Smooth muscle cell (in vitro differentiated cells): ENCODE measurements around the gene TGM1. TPM values are rescaled to one million over a fixed set of nuclear protein-coding genes. Genes with fewer than 3 reads are reported as not detected.

Experiments
- DNase-seq: peaks from one replicate; lab custom pipeline; 2025; ENCODE audit not compliant: unreplicated experiment; lab: John Stamatoyannopoulos, UW
- H2AFZ ChIP-seq: fragments of 200-600 bp; sonication (generic); 2 replicates; pipeline ENCODE4 v1.6.0; 2016; ENCODE audit warnings: antibody characterized with exemption, low read depth, mild to moderate bottlenecking
- H3F3A ChIP-seq: fragments of 200-600 bp; sonication (generic); 2 replicates; pipeline ENCODE4 v1.6.0; 2017; ENCODE audit warnings: antibody characterized with exemption, low read depth
- H3K27ac ChIP-seq: fragments of 200-600 bp; sonication (generic); 2 replicates; pipeline ENCODE4 v1.5.1; 2016; ENCODE audit warnings: low read depth, mild to moderate bottlenecking
- H3K27me3 ChIP-seq: fragments of 200-600 bp; sonication (generic); 2 replicates; pipeline ENCODE4 v1.6.1; 2016; ENCODE audit warnings: low read depth, mild to moderate bottlenecking
- H3K36me3 ChIP-seq: fragments of 200-600 bp; sonication (generic); 2 replicates; pipeline ENCODE4 v1.5.1; 2016; ENCODE audit warnings: low read depth
- H3K4me1 ChIP-seq: fragments of 200-600 bp; sonication (generic); 2 replicates; pipeline ENCODE4 v1.5.1; 2016; ENCODE audit warnings: low read depth
- H3K4me2 ChIP-seq: fragments of 200-600 bp; sonication (generic); 2 replicates; pipeline ENCODE4 v1.6.0; 2016; ENCODE audit warnings: mild to moderate bottlenecking
- H3K4me3 ChIP-seq: fragments of 200-600 bp; sonication (generic); 2 replicates; pipeline ENCODE4 v1.5.1; 2016; ENCODE audit warnings: mild to moderate bottlenecking
- H3K79me2 ChIP-seq: fragments of 200-600 bp; sonication (generic); 2 replicates; pipeline ENCODE4 v1.6.0; 2016; ENCODE audit warnings: low read depth, mild to moderate bottlenecking
- H3K9ac ChIP-seq: fragments of 200-600 bp; sonication (generic); 2 replicates; pipeline ENCODE4 v1.6.0; 2016; ENCODE audit warnings: low read depth
- H3K9me3 ChIP-seq: fragments of 200-600 bp; sonication (generic); replicated peaks from 2 replicates; pipeline ENCODE4 v1.5.1; 2016; ENCODE audit warnings: low read depth
- H4K20me1 ChIP-seq: fragments of 200-600 bp; sonication (generic); 2 replicates; pipeline ENCODE4 v1.6.0; 2016; ENCODE audit warnings: low read depth
- WGBS: methylation state at CpG from one replicate; pipeline ENCODE4 v1.1.7; 2016; ENCODE audit warnings: low lambda C conversion rate; 5-methylcytosine and 5-hydroxymethylcytosine counted together
- polyA plus RNA-seq: library from polyadenylated mRNA; unstranded; fragments of >200 nt; fragmentation: Nextera tagmentation; extraction: Ambion mirVana; gene quantifications from 2 replicates; pipeline ENCODE4 v1.2.1, GENCODE V29; 2016
- total RNA-seq: library from RNA; depleted of rRNA; stranded (reverse); fragments of >200 nt; gene quantifications from 2 replicates; pipeline ENCODE4 v1.2.3, GENCODE V29; 2014
- TF ChIP-seq, protein P1 (sequence below): fragments of 200-600 bp; sonication (generic); IDR thresholded peaks from 2 replicates; pipeline ENCODE4 v1.5.1; 2017; ENCODE audit warnings: borderline replicate concordance, mild to moderate bottlenecking, antibody characterized with exemption; ENCODE audit not compliant: insufficient read depth, poor library complexity, severe bottlenecking

TGM1 gene
- total and polyA plus RNA-seq, 2 experiments from 2014 or later, result 1.6 to 13.6 TPM

DNA sequence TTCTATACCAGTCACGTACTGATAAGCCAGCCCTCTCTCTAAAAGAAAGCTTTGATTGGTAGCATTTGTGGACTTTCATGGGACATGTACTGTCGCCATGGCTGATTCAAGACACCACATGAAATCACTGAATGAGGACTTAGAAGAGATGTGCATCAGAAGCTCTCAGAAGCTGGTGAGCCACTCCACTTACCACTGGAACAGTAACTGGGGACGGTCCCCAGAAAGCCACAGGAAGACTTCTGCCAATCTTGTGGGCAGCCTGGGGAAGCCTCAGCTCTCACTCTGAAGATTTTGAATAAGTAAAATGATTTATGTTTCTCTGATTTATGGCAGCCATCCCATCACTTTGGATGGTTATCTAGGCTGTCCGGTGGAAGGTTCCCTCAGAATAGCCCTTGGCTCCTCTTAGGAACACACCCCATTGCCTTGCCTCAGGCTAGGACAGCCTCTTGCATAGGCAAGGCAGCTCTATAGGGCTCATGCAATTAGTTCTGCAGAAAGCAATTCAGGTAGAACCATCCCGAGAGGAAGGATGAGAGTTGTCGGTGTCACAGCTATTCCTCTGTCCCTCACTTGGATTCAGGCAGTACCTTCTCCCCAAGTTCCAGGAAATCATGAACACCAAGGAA lies 26.8 kb upstream of the TGM1 start:
- Histone ChIP-seq H3K4me1 (no peaks in the 10 kb centered on the region), H3K27me3 (no peaks in the 10 kb centered on the region), H4K20me1 (no peaks in the 10 kb centered on the region), H2AFZ (no peak overlapping the region), H3F3A (no peaks in the 10 kb centered on the region), H3K36me3 (no peaks in the 10 kb centered on the region), H3K4me3 (no peak overlapping the region), H3K27ac (no peak overlapping the region), H3K4me2 (no peak overlapping the region), H3K9me3 (no peaks in the 10 kb centered on the region), H3K9ac (no peak overlapping the region), H3K79me2 (no peaks in the 10 kb centered on the region)
- WGBS, result 95% methylated on average over 6 of the region's 6 CpGs
- TF ChIP-seq, protein P1, sequence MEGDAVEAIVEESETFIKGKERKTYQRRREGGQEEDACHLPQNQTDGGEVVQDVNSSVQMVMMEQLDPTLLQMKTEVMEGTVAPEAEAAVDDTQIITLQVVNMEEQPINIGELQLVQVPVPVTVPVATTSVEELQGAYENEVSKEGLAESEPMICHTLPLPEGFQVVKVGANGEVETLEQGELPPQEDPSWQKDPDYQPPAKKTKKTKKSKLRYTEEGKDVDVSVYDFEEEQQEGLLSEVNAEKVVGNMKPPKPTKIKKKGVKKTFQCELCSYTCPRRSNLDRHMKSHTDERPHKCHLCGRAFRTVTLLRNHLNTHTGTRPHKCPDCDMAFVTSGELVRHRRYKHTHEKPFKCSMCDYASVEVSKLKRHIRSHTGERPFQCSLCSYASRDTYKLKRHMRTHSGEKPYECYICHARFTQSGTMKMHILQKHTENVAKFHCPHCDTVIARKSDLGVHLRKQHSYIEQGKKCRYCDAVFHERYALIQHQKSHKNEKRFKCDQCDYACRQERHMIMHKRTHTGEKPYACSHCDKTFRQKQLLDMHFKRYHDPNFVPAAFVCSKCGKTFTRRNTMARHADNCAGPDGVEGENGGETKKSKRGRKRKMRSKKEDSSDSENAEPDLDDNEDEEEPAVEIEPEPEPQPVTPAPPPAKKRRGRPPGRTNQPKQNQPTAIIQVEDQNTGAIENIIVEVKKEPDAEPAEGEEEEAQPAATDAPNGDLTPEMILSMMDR, result no peak
- no peak for DNase-seq

DNA sequence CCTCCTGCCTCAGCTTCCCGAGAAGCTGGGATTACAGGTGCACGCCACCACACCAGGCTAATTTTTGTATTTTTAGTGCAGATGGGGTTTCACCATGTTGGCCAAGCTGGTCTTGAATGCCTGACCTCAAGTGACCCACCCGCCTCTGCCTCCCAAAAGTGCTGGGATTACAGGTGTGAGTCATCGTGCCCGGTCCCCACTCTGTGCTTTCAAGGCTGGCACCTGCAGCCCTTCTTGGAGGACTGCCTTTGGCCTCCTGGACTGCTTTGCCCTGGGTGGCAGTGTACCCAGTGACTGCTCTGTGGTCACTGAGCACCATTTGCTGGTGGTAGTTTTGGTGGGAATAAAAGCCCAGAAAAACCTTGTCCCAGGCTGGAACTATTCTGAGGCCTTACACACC lies 24.0 kb upstream of the TGM1 start:
- Histone ChIP-seq H3K79me2 (no peaks in the 10 kb centered on the region), H3K27ac (no peak overlapping the region), H3K36me3 (no peaks in the 10 kb centered on the region), H3K27me3 (no peaks in the 10 kb centered on the region), H3K4me1 (no peaks in the 10 kb centered on the region), H3K9ac (no peak overlapping the region), H3F3A (no peaks in the 10 kb centered on the region), H3K4me3 (no peak overlapping the region), H3K4me2 (no peak overlapping the region), H3K9me3 (no peaks in the 10 kb centered on the region), H4K20me1 (no peaks in the 10 kb centered on the region), H2AFZ (no peak overlapping the region)
- 93% methylated on average over 5 of the region's 5 CpGs for WGBS
- TF ChIP-seq, protein P1, result no peak
- no peak for DNase-seq

DNA sequence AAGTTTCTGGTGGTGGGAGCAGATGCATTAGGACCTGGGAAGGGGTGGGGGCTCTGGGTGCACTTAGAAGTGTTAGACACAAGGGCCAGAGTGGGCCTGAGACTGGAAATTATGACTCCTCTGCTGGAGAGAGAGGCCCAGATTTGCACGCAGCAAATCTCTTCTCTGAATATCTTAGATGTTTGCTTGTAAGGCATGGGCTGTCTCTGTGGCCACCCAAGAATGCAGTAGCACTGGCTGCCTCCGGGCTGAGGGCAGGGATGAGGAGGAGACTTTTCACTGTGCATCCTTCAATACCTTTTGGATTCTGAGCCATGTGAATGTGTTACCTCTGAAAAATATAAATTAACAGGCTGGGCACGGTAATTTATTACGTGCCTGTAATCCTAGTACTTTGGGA lies 22.4 kb upstream of the TGM1 start:
- no peaks in the 10 kb centered on the region for H3K9me3 ChIP-seq
- no peak overlapping the region for H3K4me3 ChIP-seq
- no peak overlapping the region for H3K9ac ChIP-seq
- H3K79me2 ChIP-seq, result no peaks in the 10 kb centered on the region
- 47% methylated on average over 4 of the region's 4 CpGs for WGBS
- H3K4me1 ChIP-seq, result no peaks in the 10 kb centered on the region
- DNase-seq, result no peak
- no peak overlapping the region for H3K4me2 ChIP-seq
- peak overlapping the region; percentile 22 for H3K27ac ChIP-seq
- no peaks in the 10 kb centered on the region for H3F3A ChIP-seq
- no peaks in the 10 kb centered on the region for H3K27me3 ChIP-seq
- H4K20me1 ChIP-seq, result no peaks in the 10 kb centered on the region
- TF ChIP-seq, protein P1, result no peak
- H2AFZ ChIP-seq, result no peak overlapping the region
- no peaks in the 10 kb centered on the region for H3K36me3 ChIP-seq

DNA sequence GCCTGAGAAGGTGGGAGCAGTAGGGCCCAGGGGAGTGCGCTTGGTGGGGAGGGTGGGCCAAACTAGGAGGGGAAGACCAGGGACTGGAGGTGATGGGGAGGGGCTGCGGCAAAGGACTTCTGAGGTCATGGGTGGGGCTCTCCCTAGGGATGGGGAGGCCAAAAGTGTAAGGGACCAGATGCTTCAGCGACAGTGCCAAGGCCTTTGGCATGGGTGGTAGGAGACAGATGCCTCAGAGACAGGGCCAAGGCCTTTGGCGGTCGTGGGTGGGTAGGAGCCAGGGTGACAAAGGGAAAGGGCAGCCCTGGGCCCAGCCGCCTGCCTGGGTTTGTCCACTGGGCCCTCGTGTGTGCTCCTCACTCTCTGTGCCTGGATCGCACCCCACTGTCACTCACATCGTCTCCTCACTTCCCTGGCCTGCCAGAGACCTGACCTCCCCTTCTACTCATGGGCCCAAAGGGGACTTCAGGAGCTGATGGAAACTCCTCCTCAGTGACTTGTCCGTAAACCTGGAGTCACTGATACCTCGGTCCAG lies 21.6 kb upstream of the TGM1 start:
- TF ChIP-seq, protein P1, result no peak
- 94% methylated on average over 9 of the region's 11 CpGs for WGBS
- no peaks in the 10 kb centered on the region for H3K4me1 ChIP-seq
- H3K27me3 ChIP-seq, result no peaks in the 10 kb centered on the region
- no peak overlapping the region for H3K9ac ChIP-seq
- no peak overlapping the region for H3K4me3 ChIP-seq
- no peak overlapping the region for H3K4me2 ChIP-seq
- no peak for DNase-seq
- no peaks in the 10 kb centered on the region for H3F3A ChIP-seq
- H3K79me2 ChIP-seq, result no peaks in the 10 kb centered on the region
- H4K20me1 ChIP-seq, result no peaks in the 10 kb centered on the region
- H3K36me3 ChIP-seq, result no peaks in the 10 kb centered on the region
- no peaks in the 10 kb centered on the region for H3K9me3 ChIP-seq
- no peak overlapping the region for H2AFZ ChIP-seq
- peak overlapping the region; percentile 22 for H3K27ac ChIP-seq
